Thymus (tissue), 11 donors: Measurements from ENCODE around the gene SNX24. TPM values are rescaled to one million over a fixed set of nuclear protein-coding genes. Genes with fewer than 3 reads are reported as not detected.

Experiments used
- DNase-seq, 9 donors: peaks; one replicate each; pipeline ENCODE4 v3.0.0-alpha.2; 2013; ENCODE audit warnings: low spot score in 9 of 9, low read depth in 6 of 9, missing footprints in 1 of 9
- H3K27ac ChIP-seq, 2 donors: one replicate each; pipeline ENCODE4 v1.5.1; 2013; ENCODE audit warnings: control low read depth in 1 of 2, low read depth in 1 of 2, low read length in 1 of 2, mild to moderate bottlenecking in 1 of 2, moderate library complexity in 1 of 2
- H3K27me3 ChIP-seq, 2 donors: one replicate each; pipeline ENCODE4 v1.5.1; 2013; ENCODE audit warnings: low read length in 1 of 2; ENCODE audit not compliant: control insufficient read depth in 2 of 2, insufficient read depth in 1 of 2
- H3K36me3 ChIP-seq, 2 donors: one replicate each; pipeline ENCODE4 v1.5.1; 2013; ENCODE audit warnings: low read length in 1 of 2, mild to moderate bottlenecking in 1 of 2, moderate library complexity in 1 of 2; ENCODE audit not compliant: control insufficient read depth in 2 of 2, insufficient read depth in 2 of 2
- H3K4me1 ChIP-seq, 2 donors: one replicate each; pipeline ENCODE4 v1.5.1; 2013; ENCODE audit warnings: low read length in 2 of 2; ENCODE audit not compliant: control insufficient read depth in 2 of 2, insufficient read depth in 2 of 2
- H3K4me3 ChIP-seq, 2 donors: one replicate each; pipeline ENCODE4 v1.5.1; 2013; ENCODE audit warnings: low read length in 2 of 2, control low read depth in 1 of 2, mild to moderate bottlenecking in 1 of 2
- H3K9me3 ChIP-seq, 2 donors: one replicate each; pipeline ENCODE4 v1.5.1; 2013; ENCODE audit warnings: low read length in 1 of 2, mild to moderate bottlenecking in 1 of 2; ENCODE audit not compliant: control insufficient read depth in 2 of 2, insufficient read depth in 1 of 2
- WGBS: extraction: QIAGEN DNeasy Blood & Tissue Kit; methylation state at CpG from one replicate; pipeline ENCODE4 v1.1.7; 2013; 5-methylcytosine and 5-hydroxymethylcytosine counted together
- polyA plus RNA-seq: library from polyadenylated mRNA; stranded (reverse); fragments of 200-250 nt; gene quantifications from one replicate; pipeline ENCODE4 v1.2.3, GENCODE V29; 2013
- total RNA-seq: library from RNA; stranded (reverse); fragments of 120-200 nt; gene quantifications from one replicate; pipeline ENCODE4 v1.2.4, GENCODE V29; 2013
- donor health status: healthy.

SNX24 gene
- total and polyA plus RNA-seq, 2 donors: 3.3 to 11.1 TPM

GRCh38 chr5:122940890-122941289 lies 95.5 kb downstream of the SNX24 start:
- Histone ChIP-seq H3K4me1 (no peaks in the 10 kb centered on the region), H3K9me3 (no peaks in the 10 kb centered on the region), H3K36me3 (no peaks in the 10 kb centered on the region), H3K27me3 (no peaks in the 10 kb centered on the region), H3K4me3 (no peak overlapping the region), H3K27ac (no peak overlapping the region)
- no peak for DNase-seq
- WGBS: 90% methylated on average over 3 of the region's 3 CpGs

- DNase-seq: no peak
- no peaks in the 10 kb centered on the region for H3K4me1 ChIP-seq
- no peaks in the 10 kb centered on the region for H3K36me3 ChIP-seq
- no peaks in the 10 kb centered on the region for H3K27me3 ChIP-seq
- no peak overlapping the region for H3K27ac ChIP-seq
- no peak overlapping the region for H3K4me3 ChIP-seq
- WGBS: 97% methylated on average over 2 of the region's 2 CpGs
- no peaks in the 10 kb centered on the region for H3K9me3 ChIP-seq
Measured at GRCh38 chr5:122941737-122942136, 96.3 kb downstream of the SNX24 start.

DNA sequence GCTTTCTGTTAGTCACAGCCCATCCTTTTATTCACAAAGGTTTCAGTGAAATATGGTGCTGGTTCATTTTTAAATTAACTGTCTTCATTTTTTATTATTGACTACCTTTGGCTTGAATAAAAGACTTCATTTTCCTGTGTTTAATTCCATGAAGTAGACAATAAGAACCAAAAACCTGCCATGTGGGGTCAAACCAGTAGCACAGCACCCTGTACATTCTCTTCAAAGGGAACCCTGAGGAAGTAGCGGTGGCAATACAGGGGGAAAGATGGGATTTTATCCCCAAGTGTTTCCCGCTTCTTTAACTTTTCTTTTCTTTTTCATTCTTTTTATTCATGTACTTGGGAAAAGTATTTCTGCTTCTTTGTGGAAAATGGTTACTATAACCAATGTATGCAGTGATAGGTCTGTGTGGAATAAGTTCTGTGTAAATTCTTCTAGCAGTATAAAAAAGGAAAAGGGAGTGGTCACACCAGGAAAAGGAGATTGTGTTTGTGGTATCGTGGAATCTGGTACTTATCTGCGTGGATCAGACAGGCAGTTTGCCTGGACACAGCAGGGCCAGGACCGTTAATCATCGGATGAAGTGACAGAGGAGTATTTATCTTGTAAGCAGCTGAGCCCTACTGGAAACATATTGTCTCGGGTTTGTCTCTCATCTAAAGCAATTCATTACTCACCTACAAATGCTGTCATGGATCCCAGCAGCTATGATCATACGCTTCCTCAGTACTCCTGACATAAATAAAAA lies 96.9 kb downstream of the SNX24 start:
- no peak overlapping the region for H3K4me3 ChIP-seq
- H3K4me1 ChIP-seq: no peaks in the 10 kb centered on the region
- no peak overlapping the region for H3K27ac ChIP-seq

GRCh38 chr5:122943050-122943698 lies 97.8 kb downstream of the SNX24 start:
- Histone ChIP-seq H3K36me3 (no peaks in the 10 kb centered on the region), H3K4me3 (no peak overlapping the region), H3K27ac (no peak overlapping the region), H3K27me3 (no peaks in the 10 kb centered on the region), H3K4me1 (no peaks in the 10 kb centered on the region), H3K9me3 (no peaks in the 10 kb centered on the region)
- WGBS: 70% methylated on average over 7 of the region's 7 CpGs
- no peak for DNase-seq

More for the DNA sequence above, 96.9 kb downstream of the SNX24 start:
- no peaks in the 10 kb centered on the region for H3K9me3 ChIP-seq
- WGBS: 51% methylated on average over 8 of the region's 8 CpGs
- no peak for DNase-seq
- H3K27me3 ChIP-seq: no peaks in the 10 kb centered on the region
- no peaks in the 10 kb centered on the region for H3K36me3 ChIP-seq

DNA sequence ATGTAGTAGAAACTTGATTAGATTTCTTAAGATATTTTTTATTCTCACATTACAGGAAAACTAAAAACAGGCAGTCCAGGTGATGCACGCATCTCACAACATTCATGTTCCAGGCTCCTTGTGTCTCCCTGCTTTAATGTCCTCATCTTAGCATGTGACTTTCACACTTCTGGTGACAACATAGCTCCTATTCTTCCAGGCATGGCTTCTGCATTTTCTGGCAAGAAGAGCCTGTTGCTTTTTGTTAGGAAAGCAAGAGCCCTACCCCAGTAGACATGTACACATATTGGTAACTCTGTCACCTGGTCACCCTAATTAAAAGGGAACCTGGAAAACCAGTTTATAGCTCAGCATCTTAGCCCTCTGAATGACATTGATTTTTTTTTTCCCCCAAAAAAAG lies 98.6 kb downstream of the SNX24 start:
- no peaks in the 10 kb centered on the region for H3K27me3 ChIP-seq
- WGBS: 94% methylated on average over 1 of the region's 1 CpG
- H3K4me1 ChIP-seq: no peaks in the 10 kb centered on the region

GRCh38 chr5:122947372-122947771 lies 102.0 kb downstream of the SNX24 start:
- Histone ChIP-seq H3K4me1 (no peaks in the 10 kb centered on the region), H3K27ac (no peak overlapping the region), H3K9me3 (no peaks in the 10 kb centered on the region), H3K27me3 (no peaks in the 10 kb centered on the region), H3K36me3 (no peaks in the 10 kb centered on the region), H3K4me3 (no peak overlapping the region)
- no peak for DNase-seq
- 94% methylated on average over 1 of the region's 1 CpG for WGBS

More for the DNA sequence above, 98.6 kb downstream of the SNX24 start:
- Histone ChIP-seq H3K36me3 (no peaks in the 10 kb centered on the region), H3K27ac (no peak overlapping the region), H3K9me3 (no peaks in the 10 kb centered on the region), H3K4me3 (no peak overlapping the region)
- DNase-seq: no peak

- Histone ChIP-seq H3K27ac (no peak overlapping the region), H3K36me3 (no peaks in the 10 kb centered on the region), H3K9me3 (no peaks in the 10 kb centered on the region), H3K4me3 (no peak overlapping the region), H3K4me1 (no peaks in the 10 kb centered on the region), H3K27me3 (no peaks in the 10 kb centered on the region)
- 78% methylated on average over 3 of the region's 3 CpGs for WGBS
- DNase-seq: no peak
Measured at GRCh38 chr5:122947772-122948171, 102.4 kb downstream of the SNX24 start.

DNA sequence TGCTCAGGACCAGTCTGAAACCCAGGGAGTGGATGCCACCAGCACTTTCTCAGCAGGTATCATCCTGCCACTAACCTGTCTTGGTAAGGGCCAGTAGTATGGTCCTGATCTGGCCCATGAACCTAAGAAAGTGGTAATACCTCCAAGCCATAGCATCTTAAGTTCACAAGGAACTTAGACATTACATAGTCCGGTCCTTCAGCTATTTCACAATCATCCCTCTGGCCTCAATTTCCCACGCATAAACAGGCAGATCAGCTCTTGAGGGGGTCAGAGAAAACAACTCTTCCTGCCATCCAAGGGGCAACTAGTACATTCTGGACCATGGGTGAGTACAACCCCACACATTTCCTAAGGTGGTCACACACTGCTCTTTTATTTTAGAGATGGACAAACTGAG lies 102.9 kb downstream of the SNX24 start:
- H3K9me3 ChIP-seq: no peaks in the 10 kb centered on the region
- DNase-seq: no peak
- H3K4me1 ChIP-seq: no peaks in the 10 kb centered on the region
- WGBS: 95% methylated on average over 2 of the region's 2 CpGs
- no peak overlapping the region for H3K27ac ChIP-seq
- H3K36me3 ChIP-seq: no peaks in the 10 kb centered on the region
- H3K4me3 ChIP-seq: no peak overlapping the region
- H3K27me3 ChIP-seq: no peaks in the 10 kb centered on the region

- no peaks in the 10 kb centered on the region for H3K4me1 ChIP-seq
- peak in 1 of 9 donors; percentile 8 for DNase-seq
- H3K27ac ChIP-seq: no peak overlapping the region
- WGBS: 94% methylated on average over 8 of the region's 8 CpGs
- no peaks in the 10 kb centered on the region for H3K27me3 ChIP-seq
- no peak overlapping the region for H3K4me3 ChIP-seq
- no peaks in the 10 kb centered on the region for H3K36me3 ChIP-seq
- H3K9me3 ChIP-seq: no peaks in the 10 kb centered on the region
Measured at GRCh38 chr5:122951658-122952057, 106.2 kb downstream of the SNX24 start.
